H1 (cell line): ENCODE measurements around the gene TAOK1. TPM values are rescaled to one million over a fixed set of nuclear protein-coding genes. Genes with fewer than 3 reads are reported as not detected.

Source experiments
- CTBP2 ChIP-seq: IDR thresholded peaks from 2 replicates; pipeline ENCODE4 v1.7.0; 2011; ENCODE audit warnings: borderline replicate concordance, mild to moderate bottlenecking, moderate library complexity, mixed read lengths, low read length; ENCODE audit not compliant: insufficient read depth, insufficient read length
- NRF1 ChIP-seq: IDR thresholded peaks from 2 replicates; pipeline ENCODE4 v1.6.1; 2011; ENCODE audit warnings: mild to moderate bottlenecking, low read depth, low read length, improper control_type of control experiment
- TBP ChIP-seq: IDR thresholded peaks from 2 replicates; pipeline ENCODE4 v1.6.1; 2011; ENCODE audit warnings: low read depth, low read length, improper control_type of control experiment
- YY1 ChIP-seq: IDR thresholded peaks from 2 replicates; pipeline ENCODE4 v1.6.1; 2011; ENCODE audit warnings: low read depth, mild to moderate bottlenecking, low read length
- polyA plus RNA-seq, 7 experiments: library from polyadenylated mRNA; depleted of rRNA in 3 of 7; stranded (reverse) in 5 of 7; unstranded in 2 of 7; fragments of >200 nt in 5 of 7; fragments of 200-250 nt in 2 of 7; gene quantifications; 1 replicate in 5 of 7; 2 replicates in 1 of 7; 4 replicates in 1 of 7; pipeline versions ENCODE4 v1.2.1 to v1.2.3, GENCODE V29; 2011 to 2013; ENCODE audit warnings: missing spikeins in 2 of 7, mixed read lengths in 2 of 7
- total RNA-seq: library from RNA; stranded (reverse); fragmentation: NEBNext Ultra II Directional; extraction: Animal tissue kit (Norgen Biotek cat#: 25700); gene quantifications from 2 replicates; pipeline ENCODE4 v1.2.1, GENCODE V29; 2021

The TAOK1 gene
- total and polyA plus RNA-seq, 2 of the 8 experiments (the other 6 are each of a cell fraction or from before 2014, with no cell fraction given), result 12.2 to 90.6 TPM

DNA sequence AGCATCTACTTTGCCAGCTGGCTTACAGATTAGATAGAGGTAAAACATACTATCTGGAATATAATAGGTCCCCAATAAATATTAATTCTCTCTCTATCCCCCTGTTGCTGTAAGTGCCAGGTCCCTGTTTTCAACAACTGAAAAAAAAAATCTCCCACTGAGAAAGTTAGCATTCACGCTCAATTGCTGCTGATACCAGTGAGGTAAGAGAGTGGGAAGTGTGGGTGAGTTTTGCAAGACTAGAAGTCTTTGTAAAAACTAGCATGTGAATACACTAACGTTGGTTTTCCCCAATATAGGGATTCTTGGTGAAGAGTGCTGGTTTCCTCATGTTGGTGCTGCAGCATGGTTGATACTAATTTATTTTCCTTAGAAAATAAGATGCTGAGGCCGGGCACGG is 11.7 kb upstream of the TAOK1 start (continued):
- TF ChIP-seq CTBP2 (no peak), NRF1 (no peak), TBP (no peak), YY1 (no peak)
